Parathyroid adenoma (tissue), 2 donors: ENCODE measurements around the gene CAPZB.

ENCODE experiments used
- H2AFZ ChIP-seq: fragments of 300-600 bp; sonication (generic); one replicate; pipeline ENCODE4 v1.7.0; 2017; ENCODE audit warnings: antibody characterized with exemption, mild to moderate bottlenecking
- H3K27ac ChIP-seq: fragments of 300-600 bp; sonication (generic); one replicate; pipeline ENCODE4 v1.7.0; 2017
- H3K27me3 ChIP-seq: fragments of 300-600 bp; sonication (generic); one replicate; pipeline ENCODE4 v1.7.0; 2017; ENCODE audit warnings: low read length; ENCODE audit not compliant: control insufficient read depth, insufficient read depth
- H3K36me3 ChIP-seq: fragments of 300-600 bp; sonication (generic); one replicate; pipeline ENCODE4 v1.7.0; 2017; ENCODE audit warnings: low read length; ENCODE audit not compliant: control insufficient read depth, insufficient read depth
- H3K4me1 ChIP-seq: fragments of 300-600 bp; sonication (generic); one replicate; pipeline ENCODE4 v1.7.0; 2017; ENCODE audit warnings: control low read depth
- H3K4me2 ChIP-seq: fragments of 300-600 bp; sonication (generic); one replicate; pipeline ENCODE4 v1.7.0; 2017; ENCODE audit warnings: low read length
- H3K4me3 ChIP-seq: fragments of 300-600 bp; sonication (generic); one replicate; pipeline ENCODE4 v1.7.0; 2017; ENCODE audit warnings: low read depth, low read length
- H3K79me2 ChIP-seq: fragments of 300-600 bp; sonication (generic); one replicate; pipeline ENCODE4 v1.7.0; 2017; ENCODE audit warnings: control low read depth
- H3K9ac ChIP-seq: fragments of 300-600 bp; sonication (generic); one replicate; pipeline ENCODE4 v1.7.0; 2017; ENCODE audit warnings: mild to moderate bottlenecking
- H3K9me3 ChIP-seq: fragments of 300-600 bp; sonication (generic); one replicate; pipeline ENCODE4 v1.7.0; 2017; ENCODE audit warnings: low read length; ENCODE audit not compliant: control insufficient read depth
- TF ChIP-seq, protein P1 (sequence below): fragments of 300-600 bp; sonication (generic); IDR thresholded peaks from one replicate; pipeline ENCODE4 v1.7.0; 2017; ENCODE audit warnings: antibody characterized with exemption, mild to moderate bottlenecking
- donor health status: primary hyperparathyroidism.

CAPZB gene

DNA sequence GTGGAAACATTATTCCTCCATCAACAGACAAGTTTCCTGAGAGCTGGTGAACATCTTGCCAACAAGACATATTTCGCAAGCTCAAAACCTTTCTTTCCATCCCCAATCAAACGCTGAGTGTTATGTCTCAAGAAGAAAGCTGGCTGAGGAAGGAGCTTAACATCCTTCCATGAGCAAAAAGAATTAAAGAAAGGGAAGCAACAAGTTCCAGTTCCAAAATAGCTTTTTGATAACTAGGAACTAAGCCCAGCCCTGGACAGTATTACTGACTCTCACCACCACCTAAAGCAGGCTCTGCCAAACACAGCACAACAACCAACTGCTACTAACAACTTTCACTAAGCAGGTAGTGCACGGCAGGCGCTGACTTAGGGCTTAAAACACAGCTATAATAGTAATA is 50.2 kb downstream of the CAPZB start:
- Histone ChIP-seq H3K36me3 (no peaks in the 10 kb centered on the region), H3K4me2 (no peak overlapping the region), H3K4me1 (peaks cover 20% of the 10 kb centered on the region), H3K27ac (no peak overlapping the region), H3K9me3 (no peaks in the 10 kb centered on the region), H3K4me3 (no peak overlapping the region), H3K27me3 (no peaks in the 10 kb centered on the region), H3K9ac (no peak overlapping the region), H3K79me2 (peaks cover 18% of the 10 kb centered on the region), H2AFZ (no peak overlapping the region)
- TF ChIP-seq, protein P1, sequence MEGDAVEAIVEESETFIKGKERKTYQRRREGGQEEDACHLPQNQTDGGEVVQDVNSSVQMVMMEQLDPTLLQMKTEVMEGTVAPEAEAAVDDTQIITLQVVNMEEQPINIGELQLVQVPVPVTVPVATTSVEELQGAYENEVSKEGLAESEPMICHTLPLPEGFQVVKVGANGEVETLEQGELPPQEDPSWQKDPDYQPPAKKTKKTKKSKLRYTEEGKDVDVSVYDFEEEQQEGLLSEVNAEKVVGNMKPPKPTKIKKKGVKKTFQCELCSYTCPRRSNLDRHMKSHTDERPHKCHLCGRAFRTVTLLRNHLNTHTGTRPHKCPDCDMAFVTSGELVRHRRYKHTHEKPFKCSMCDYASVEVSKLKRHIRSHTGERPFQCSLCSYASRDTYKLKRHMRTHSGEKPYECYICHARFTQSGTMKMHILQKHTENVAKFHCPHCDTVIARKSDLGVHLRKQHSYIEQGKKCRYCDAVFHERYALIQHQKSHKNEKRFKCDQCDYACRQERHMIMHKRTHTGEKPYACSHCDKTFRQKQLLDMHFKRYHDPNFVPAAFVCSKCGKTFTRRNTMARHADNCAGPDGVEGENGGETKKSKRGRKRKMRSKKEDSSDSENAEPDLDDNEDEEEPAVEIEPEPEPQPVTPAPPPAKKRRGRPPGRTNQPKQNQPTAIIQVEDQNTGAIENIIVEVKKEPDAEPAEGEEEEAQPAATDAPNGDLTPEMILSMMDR = no peak

DNA sequence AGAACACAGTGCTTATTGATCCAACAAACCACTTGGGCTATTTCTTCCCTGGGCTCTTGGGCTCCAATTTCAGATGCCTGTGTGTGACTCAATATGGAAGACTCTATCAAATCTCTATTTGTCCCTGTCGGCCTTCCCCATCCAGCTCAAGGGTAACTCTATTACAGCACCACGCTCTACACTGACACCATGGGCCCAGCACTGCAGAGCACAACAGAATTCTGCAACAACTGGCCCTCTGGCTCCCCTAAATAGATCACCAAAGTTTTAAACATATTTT is 51.7 kb downstream of the CAPZB start:
- H3K79me2 ChIP-seq = peaks cover 17% of the 10 kb centered on the region
- peaks cover 21% of the 10 kb centered on the region for H3K4me1 ChIP-seq
- H3K9me3 ChIP-seq = no peaks in the 10 kb centered on the region
- no peak overlapping the region for H3K27ac ChIP-seq
- TF ChIP-seq, protein P1 = no peak
- no peaks in the 10 kb centered on the region for H3K27me3 ChIP-seq
- H2AFZ ChIP-seq = no peak overlapping the region
- no peaks in the 10 kb centered on the region for H3K36me3 ChIP-seq
- H3K4me3 ChIP-seq = no peak overlapping the region
- H3K9ac ChIP-seq = no peak overlapping the region
- no peak overlapping the region for H3K4me2 ChIP-seq

DNA sequence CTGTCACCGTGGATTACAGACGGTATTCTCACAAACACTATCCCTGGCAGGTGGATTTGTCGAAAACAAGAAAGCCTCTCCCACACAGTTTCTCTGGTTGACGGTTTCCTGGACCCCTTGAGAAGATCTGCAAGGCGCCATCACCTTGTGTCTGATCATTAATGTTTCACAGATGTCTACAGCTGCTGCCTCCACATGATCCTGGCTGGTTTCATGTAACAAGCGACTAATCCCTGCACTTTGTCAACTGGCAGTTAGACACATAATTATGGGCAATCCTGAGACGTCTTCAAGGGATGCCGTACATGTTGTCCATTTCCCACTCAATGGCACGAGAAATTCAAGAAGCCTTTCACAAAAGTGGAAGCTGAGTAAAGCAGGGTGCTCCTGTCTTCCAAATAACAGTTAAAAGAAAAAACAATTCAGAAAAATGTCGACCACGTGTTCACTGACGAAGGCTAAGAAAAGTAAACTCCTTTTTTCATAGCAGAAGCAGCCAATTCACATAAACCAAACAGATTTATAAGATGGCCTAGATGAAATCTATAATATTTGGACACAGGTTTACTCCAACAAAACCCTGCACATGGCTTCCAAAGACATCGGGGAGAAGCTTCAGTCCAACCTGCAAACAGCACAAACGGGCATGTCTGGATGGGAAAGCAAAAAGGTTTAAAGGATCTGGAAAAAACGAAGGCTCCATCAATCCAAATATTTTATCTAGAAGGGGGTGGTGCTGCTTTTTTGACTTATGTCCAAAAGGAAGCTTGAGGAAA is 52.2 kb downstream of the CAPZB start:
- Histone ChIP-seq H3K4me1 (peaks cover 21% of the 10 kb centered on the region), H2AFZ (no peak overlapping the region), H3K4me2 (no peak overlapping the region), H3K9ac (no peak overlapping the region), H3K27ac (no peak overlapping the region), H3K27me3 (no peaks in the 10 kb centered on the region), H3K9me3 (no peaks in the 10 kb centered on the region), H3K79me2 (peaks cover 21% of the 10 kb centered on the region), H3K4me3 (no peak overlapping the region), H3K36me3 (no peaks in the 10 kb centered on the region)
- TF ChIP-seq, protein P1 = no peak

DNA sequence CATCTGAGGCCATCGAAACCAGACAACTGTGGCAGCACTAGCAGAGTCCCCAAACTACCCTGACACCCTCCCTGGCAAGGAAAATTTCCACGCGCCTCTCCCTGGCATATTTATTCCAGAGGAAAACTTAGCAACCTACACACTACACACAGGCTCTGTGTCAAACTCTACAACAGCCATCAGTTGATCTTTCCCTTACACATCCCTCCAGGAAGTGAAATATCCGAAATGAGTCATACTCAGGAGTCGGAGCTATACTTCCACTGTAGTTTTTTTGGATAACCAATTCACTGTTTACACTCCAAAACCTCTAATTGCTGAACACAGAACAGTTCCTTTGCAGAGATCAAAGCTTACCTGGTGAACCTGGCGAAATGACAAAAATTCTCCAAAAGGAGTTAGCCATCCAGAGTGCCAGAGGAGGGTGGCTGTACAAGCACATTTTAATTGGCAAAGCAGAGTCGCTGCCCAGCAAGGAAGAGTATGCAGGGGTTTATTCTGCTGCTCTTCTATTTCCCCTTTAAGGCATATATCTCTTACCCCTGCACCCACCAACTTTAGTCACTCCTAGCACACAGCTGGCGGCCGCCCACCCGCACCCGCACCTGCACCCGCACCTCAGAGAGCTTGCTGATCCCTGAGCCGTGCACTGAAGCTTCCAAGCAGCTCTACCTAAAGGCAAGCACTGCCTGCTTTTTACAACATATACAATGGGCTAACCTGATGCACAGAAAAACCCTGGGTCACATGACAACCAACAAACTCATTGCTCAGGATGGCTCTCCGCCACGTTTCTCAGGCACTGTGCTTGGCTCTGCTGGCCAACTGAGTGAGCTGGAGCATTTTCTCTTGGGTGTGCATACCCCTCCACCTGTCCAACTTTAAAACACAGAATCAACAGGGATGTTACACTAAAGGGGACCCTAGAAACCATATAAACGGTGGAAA is 54.9 kb downstream of the CAPZB start:
- Histone ChIP-seq H3K9ac (no peak overlapping the region), H3K36me3 (no peaks in the 10 kb centered on the region), H3K4me1 (peaks cover 14% of the 10 kb centered on the region)

More for the DNA sequence above, 54.9 kb downstream of the CAPZB start:
- TF ChIP-seq, protein P1 = no peak
- no peak overlapping the region for H3K4me3 ChIP-seq
- peaks cover 35% of the 10 kb centered on the region for H3K79me2 ChIP-seq
- H3K27ac ChIP-seq = no peak overlapping the region
- H2AFZ ChIP-seq = no peak overlapping the region
- H3K9me3 ChIP-seq = no peaks in the 10 kb centered on the region
- no peaks in the 10 kb centered on the region for H3K27me3 ChIP-seq
- H3K4me2 ChIP-seq = no peak overlapping the region
